ENCODE data around the gene PLPP1. TPM values are rescaled to one million over a fixed set of nuclear protein-coding genes. Genes with fewer than 3 reads are reported as not detected.

Gene PLPP1
- total RNA-seq, 3 donors from 2014 or later, result 88.8 to 132 (median 122) TPM

GRCh38 chr5:55429613-55430253, 105.0 kb downstream of the PLPP1 start:
- TF ChIP-seq, protein P1, sequence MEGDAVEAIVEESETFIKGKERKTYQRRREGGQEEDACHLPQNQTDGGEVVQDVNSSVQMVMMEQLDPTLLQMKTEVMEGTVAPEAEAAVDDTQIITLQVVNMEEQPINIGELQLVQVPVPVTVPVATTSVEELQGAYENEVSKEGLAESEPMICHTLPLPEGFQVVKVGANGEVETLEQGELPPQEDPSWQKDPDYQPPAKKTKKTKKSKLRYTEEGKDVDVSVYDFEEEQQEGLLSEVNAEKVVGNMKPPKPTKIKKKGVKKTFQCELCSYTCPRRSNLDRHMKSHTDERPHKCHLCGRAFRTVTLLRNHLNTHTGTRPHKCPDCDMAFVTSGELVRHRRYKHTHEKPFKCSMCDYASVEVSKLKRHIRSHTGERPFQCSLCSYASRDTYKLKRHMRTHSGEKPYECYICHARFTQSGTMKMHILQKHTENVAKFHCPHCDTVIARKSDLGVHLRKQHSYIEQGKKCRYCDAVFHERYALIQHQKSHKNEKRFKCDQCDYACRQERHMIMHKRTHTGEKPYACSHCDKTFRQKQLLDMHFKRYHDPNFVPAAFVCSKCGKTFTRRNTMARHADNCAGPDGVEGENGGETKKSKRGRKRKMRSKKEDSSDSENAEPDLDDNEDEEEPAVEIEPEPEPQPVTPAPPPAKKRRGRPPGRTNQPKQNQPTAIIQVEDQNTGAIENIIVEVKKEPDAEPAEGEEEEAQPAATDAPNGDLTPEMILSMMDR (IDR thresholded peaks at IDR 0.05), result no peak
- peak; percentile 97 for ATAC-seq
- intact Hi-C loops (cut with DNase I, micrococcal nuclease), result loop anchor here in 1 of 2 donors (10.0 kb wide), 1 partner anchor 105 kb away; the partner anchor contains the start of gene PLPP1
- Histone ChIP-seq H3K4me3 (no peak overlapping the region), H3K9me3 (no peaks in the 10 kb centered on the region), H3K4me1 (ENCODE audit: low read depth) (peaks cover 33% of the 10 kb centered on the region), H3K36me3 (ENCODE audit: low read depth) (no peaks in the 10 kb centered on the region)
- peak; percentile 85 to 93 (median 87) for DNase-seq

DNA sequence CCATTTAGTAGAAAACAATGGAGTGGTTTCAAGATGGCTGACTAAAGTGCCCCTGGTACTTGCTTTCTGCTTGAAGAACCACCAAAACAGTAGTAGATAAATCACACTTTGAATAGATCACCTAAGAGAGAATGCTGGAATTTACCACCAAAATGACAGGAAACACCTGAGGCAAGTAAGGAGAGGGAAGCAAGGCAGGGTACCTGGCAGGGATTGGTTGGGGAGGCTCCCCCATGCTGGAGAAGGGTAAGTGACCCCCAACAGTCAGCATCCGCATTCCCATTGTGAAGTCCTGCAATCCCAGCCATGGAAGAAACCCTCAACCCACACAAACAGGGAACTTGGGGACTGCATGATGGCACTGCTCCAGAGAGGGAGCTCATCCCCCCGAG, 105.5 kb downstream of the PLPP1 start:
- intact Hi-C loops (cut with DNase I, micrococcal nuclease), result no loop called here
- ATAC-seq (no peak), DNase-seq (no peak)
- Histone ChIP-seq H3K4me3 (no peak overlapping the region), H3K9me3 (no peaks in the 10 kb centered on the region), H3K4me1 (ENCODE audit: low read depth) (peaks cover 33% of the 10 kb centered on the region), H3K36me3 (ENCODE audit: low read depth) (no peaks in the 10 kb centered on the region)
- TF ChIP-seq, protein P1 (IDR thresholded peaks at IDR 0.05), result no peak

DNA sequence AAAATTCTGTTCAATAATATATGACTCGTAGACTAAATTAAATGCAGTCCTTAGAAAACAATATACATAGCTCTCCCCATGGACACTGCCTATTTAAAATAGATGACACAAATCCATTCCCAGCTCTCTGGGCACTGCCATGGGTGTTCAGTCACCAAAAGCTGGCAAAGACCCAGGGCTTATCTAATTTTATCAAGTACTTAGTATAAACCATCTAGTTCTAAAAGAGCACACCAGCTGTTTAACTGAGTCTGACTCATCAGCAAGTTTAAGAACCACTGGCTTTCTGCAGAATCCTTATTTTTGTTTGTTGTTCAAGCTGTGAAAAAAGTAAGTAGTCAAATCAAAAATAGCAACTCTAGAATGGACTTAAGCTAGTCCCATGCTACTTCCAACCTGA, 107.6 kb downstream of the PLPP1 start:
- Histone ChIP-seq H3K36me3 (ENCODE audit: low read depth) (no peaks in the 10 kb centered on the region), H3K4me3 (no peak overlapping the region), H3K4me1 (ENCODE audit: low read depth) (peaks cover 31% of the 10 kb centered on the region), H3K9me3 (no peaks in the 10 kb centered on the region)
- intact Hi-C loops (cut with DNase I, micrococcal nuclease), result no loop called here
- TF ChIP-seq, protein P1 (IDR thresholded peaks at IDR 0.05), result no peak
- peak in 1 of 3 donors; percentile 48 for DNase-seq
- peak; percentile 29 for ATAC-seq

DNA sequence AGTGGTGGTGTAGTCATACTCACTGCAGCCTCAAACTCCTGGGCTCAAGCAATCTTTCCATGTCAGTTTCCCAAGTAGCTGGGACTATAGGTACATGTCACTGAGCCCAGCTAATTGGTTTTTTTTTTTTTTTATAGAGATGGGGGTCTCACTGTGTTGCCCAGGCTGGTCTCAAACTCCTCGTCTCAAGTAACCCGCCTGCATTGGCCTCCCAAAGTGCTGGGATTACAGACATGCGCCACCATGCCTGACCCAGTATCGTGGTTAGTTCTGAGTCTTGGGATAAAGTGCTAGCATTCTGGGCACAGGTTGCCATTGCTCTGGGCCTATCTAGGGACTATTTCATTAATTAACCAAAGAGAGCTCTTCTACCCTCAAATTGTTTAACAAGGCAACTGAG, 108.3 kb downstream of the PLPP1 start:
- ATAC-seq, result no peak
- DNase-seq, result no peak
- H3K36me3 ChIP-seq (ENCODE audit: low read depth), result no peaks in the 10 kb centered on the region

DNA sequence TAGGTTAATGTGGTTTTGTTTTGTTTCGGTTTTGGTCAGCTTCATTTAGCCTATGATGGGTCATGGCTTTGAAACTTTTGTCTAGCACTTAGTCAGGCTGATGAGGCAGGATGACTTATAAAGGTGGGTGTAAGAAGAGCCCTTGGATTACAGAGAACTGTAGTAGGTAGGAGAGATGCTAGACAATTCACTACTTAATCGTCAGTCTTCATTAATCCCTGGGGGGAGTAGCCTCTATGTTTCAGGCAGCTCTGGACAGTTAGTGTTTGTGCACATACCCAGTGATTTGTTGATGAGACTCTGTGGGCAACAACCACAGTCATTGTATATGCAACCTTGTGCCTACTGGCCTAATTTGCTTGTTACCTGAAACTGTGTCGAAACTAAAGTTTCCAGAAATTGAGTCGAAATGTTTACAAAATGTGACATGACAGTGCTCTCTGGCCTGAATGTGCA, 113.7 kb downstream of the PLPP1 start:
- peaks cover 4% of the 10 kb centered on the region for H3K4me1 ChIP-seq (ENCODE audit: low read depth)
- H3K36me3 ChIP-seq (ENCODE audit: low read depth), result no peaks in the 10 kb centered on the region
- DNase-seq, result no peak
- H3K4me3 ChIP-seq, result no peak overlapping the region
- TF ChIP-seq, protein P1 (IDR thresholded peaks at IDR 0.05), result no peak
- no peaks in the 10 kb centered on the region for H3K9me3 ChIP-seq
- ATAC-seq, result peak; percentile 11
- intact Hi-C loops (cut with DNase I, micrococcal nuclease), result no loop called here

More for the DNA sequence above, 108.3 kb downstream of the PLPP1 start:
- no peaks in the 10 kb centered on the region for H3K9me3 ChIP-seq
- TF ChIP-seq, protein P1 (IDR thresholded peaks at IDR 0.05), result no peak
- intact Hi-C loops (cut with DNase I, micrococcal nuclease), result no loop called here
- peaks cover 31% of the 10 kb centered on the region for H3K4me1 ChIP-seq (ENCODE audit: low read depth)
- H3K4me3 ChIP-seq, result no peak overlapping the region

All from mucosa of descending colon (tissue), 3 donors.